C4-2B (cell line): ENCODE measurements around the gene MXD3.

Source experiments
- ZFX ChIP-seq: fragments of 450-650 bp; IDR thresholded peaks from 2 replicates; pipeline ENCODE4 v1.6.1; 2017
- TF ChIP-seq, protein P1 (sequence below): fragments of 450-650 bp; conservative IDR thresholded peaks from 2 replicates; pipeline ENCODE4 v1.5.1; 2017; ENCODE audit warnings: mild to moderate bottlenecking

GRCh38 chr5:177336603-177337494, 25.2 kb upstream of the MXD3 start:
- TF ChIP-seq, protein P1, sequence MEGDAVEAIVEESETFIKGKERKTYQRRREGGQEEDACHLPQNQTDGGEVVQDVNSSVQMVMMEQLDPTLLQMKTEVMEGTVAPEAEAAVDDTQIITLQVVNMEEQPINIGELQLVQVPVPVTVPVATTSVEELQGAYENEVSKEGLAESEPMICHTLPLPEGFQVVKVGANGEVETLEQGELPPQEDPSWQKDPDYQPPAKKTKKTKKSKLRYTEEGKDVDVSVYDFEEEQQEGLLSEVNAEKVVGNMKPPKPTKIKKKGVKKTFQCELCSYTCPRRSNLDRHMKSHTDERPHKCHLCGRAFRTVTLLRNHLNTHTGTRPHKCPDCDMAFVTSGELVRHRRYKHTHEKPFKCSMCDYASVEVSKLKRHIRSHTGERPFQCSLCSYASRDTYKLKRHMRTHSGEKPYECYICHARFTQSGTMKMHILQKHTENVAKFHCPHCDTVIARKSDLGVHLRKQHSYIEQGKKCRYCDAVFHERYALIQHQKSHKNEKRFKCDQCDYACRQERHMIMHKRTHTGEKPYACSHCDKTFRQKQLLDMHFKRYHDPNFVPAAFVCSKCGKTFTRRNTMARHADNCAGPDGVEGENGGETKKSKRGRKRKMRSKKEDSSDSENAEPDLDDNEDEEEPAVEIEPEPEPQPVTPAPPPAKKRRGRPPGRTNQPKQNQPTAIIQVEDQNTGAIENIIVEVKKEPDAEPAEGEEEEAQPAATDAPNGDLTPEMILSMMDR: no peak
- no peak for TF ChIP-seq ZFX
